NCI-H2029 (cell line): ENCODE results near the gene NDUFB10.
A peak's percentile ranks its signal among the peaks of the same experiment; 100 is the strongest.
"Not testable (repeated sequence)": the region's sequence is repeated elsewhere in the genome, so short reads cannot be mapped to it uniquely, and the experiment has no call there.

Experiments used
- DNase-seq: peaks from one replicate; lab custom pipeline; 2025; lab: John Stamatoyannopoulos, UW

The NDUFB10 gene

DNA sequence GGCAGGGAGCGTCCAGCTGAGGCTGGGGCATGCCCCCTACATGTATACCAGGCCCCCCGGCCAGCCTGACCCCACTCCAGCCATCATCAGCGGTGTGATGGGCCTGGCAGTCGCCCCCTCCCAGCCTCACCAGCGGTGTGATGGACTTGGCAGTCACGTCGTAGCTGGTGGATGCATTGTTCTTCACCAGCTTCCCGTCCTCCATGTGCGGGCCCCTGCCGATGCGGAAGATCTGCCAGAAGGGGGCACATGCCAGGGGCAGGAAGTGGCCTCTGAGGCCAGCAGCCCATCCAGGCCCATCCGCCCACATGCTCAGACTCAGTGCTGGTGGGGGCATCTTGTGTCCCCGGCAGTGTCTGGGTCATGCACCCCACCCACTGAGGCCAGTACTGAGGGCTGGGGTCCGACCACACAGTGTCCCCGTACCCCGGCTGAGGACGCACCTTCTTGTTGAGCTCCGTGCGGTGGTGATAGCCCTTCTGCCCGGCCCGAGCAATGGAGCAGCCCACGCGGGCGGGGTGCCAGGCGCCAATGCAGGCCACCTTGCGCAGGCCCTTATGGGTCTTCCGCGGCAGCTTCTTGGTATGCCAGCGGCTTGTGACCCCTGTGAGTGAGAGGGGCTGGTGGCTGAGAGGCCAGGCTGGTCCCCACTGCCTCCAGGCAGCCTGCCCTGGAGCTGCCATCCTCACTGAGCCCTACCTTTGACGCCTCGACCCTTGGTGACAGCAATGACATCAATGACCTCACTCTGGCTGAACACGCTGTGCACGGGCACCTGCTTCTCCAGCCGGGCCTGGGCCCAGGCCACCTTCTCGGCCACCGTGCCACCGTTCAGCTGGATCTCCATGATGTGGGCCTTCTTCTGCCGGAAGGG, 12.6 kb upstream of the NDUFB10 start:
- DNase-seq: no peak

DNA sequence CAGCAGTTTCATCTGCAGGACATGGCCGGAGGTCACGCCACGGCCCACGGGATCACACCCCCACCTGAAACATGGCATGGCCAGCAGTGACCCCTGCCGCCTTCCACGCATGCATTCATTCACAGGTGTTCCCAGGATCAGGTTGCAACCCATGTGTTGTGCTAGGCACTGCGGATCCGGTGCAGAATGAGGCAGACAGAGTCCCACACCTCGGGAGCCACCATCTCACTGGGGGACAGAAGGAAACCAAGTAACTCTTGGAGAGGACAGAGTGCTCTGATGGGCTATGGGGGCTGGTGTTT, 12.0 kb upstream of the NDUFB10 start:
- DNase-seq: no peak

DNA sequence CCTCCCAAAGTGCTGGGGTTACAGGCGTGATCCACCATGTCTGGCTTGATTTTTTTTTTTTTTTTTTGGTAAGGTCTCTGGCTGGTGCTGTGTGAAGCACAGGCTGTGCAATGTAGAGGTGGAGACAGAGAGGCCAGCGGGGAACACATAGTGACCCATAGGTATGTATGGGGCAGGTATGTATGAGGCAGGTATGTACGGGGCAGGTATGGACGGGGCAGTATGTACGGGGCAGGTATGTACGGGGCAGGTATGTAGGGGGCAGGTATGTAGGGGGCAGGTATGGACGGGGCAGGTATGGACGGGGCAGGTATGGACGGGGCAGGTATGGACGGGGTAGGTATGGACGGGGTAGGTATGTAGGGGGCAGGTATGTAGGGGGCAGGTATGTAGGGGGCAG, 9.8 kb upstream of the NDUFB10 start:
- DNase-seq: no peak

DNA sequence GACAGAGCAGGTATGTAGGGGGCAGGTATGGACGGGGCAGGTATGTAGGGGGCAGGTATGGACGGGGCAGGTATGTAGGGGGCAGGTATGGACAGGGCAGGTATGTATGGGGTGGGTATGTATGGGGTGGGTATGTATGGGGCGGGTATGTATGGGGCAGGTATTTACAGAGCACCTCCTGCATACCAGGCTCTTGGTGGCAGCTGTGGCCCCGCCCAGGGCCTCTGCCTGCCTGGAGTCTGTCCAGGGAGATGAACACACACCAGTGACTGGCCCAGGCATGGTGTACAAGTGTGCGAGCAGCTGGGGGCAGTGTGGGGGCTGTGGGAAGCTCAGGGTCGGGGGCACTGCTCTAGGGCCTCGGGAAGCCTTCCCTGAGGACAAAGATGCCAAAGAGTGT, 9.3 kb upstream of the NDUFB10 start:
- DNase-seq: no peak

DNA sequence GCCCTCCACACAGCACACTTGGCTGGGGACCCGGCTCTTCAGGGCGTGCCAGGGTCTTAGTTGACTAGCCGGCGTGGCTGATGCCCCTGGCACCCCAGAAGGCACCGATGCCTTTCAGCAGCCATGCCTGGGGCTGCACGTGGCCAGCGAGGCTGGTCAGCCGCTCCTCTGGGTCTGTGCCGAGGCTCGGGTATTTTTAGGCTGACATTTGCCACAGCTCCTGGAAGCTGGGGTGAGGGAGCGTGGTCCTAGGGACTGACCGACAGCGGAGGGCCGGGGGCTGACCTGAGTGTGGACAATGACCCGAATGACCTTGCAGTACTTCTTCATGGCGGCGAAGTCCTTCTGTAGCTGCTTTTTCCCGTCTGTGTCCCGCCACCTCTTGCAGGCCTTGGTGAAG, 8.8 kb upstream of the NDUFB10 start:
- no peak for DNase-seq

DNA sequence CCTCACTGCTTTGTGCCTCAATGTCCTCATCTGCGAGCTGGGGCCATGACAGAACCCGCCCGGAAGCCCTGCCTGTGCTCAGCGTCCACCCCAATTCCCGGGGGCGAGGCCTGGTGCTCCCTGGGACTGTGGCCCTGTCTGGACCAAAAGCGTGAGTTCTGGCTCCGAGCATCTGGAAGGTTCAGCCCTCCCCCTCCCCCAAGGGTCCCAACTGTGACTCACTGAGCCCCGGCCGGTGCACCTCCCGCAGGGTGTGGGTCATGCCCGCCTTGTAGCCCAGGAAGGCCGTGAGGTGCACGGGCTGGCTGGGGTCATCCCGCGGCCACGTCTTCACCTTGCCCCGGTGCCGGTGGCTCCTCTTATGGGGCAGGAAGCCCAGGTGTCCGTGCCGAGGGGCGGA, 5.6 kb upstream of the NDUFB10 start:
- DNase-seq: no peak

DNA sequence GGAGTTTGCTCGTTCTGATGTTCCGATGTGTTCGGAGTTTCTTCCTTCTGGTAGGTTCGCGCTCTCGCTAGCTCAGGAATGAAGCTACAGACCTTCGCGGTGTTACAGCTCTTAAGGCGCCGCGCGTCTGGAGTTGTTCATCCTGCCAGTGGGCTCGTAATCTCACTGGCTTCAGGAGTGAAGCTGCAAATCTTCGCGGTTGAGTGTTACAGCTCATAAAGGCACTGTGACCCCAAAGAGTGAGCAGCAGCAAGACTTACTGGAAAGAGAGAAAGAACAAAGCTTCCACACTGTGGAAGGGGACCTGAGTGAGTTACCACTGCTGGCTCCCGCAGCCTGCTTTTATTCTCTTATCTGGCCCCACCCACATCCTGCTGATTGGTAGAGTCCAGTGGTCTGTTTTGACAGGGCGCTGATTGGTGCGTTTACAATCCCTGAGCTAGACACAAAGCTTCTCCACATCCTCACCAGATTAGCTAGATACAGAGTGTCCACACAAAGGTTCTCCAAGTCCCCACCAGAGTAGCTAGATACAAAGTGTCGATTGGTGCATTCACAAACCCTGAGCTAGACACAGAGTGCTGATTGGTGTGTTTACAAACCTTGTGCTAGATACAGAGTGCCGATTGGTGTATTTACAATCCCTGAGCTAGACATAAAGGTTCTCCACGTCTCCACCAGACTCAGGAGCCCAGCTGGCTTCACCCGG, 1.8 kb upstream of the NDUFB10 start:
- not testable (repeated sequence) for DNase-seq

DNA sequence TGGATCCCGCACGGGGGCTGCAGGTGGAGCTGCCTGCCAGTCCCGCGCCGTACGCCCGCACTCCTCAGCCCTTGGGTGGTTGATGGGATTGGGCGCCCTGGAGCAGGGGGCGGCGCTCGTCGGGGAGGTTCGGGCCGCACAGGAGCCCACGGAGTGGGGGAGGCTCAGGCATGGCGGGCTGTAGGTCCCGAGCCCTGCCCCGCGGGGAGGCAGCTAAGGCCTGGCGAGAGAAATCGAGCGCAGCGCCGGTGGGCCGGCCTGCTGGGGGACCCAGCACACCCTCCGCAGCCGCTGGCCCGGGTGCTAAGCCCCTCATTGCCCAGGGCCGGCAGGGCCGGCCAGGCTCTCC, 1.2 kb upstream of the NDUFB10 start:
- DNase-seq: not testable (repeated sequence)

DNA sequence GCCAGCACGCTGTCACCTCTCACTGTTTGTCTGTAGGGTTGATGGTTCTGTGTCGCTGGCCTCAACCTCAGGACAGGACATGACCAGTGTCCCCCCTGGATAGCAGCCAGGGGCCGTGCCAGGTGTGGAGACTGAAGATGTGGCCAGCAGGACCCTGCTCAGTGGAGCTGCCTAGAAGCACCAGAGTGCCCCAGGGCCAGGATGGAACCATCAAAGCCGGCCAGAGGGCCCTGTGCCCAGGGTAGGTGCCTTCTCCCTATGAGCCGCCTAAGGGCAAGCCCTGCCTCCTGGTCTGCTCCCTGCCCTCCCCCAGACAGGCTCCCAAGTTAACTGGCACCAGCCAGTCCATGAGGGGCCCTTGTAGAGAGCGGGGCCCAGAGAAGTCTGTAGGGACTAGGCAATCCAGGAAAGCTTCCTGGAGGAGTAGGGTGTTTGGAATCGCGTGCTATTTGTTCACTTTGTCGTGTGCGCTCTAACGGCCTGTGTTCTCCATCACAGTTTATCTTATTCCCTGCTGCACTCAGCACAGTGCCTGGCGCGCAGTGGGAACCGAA, 546 bp upstream of the NDUFB10 start:
- no peak for DNase-seq

DNA sequence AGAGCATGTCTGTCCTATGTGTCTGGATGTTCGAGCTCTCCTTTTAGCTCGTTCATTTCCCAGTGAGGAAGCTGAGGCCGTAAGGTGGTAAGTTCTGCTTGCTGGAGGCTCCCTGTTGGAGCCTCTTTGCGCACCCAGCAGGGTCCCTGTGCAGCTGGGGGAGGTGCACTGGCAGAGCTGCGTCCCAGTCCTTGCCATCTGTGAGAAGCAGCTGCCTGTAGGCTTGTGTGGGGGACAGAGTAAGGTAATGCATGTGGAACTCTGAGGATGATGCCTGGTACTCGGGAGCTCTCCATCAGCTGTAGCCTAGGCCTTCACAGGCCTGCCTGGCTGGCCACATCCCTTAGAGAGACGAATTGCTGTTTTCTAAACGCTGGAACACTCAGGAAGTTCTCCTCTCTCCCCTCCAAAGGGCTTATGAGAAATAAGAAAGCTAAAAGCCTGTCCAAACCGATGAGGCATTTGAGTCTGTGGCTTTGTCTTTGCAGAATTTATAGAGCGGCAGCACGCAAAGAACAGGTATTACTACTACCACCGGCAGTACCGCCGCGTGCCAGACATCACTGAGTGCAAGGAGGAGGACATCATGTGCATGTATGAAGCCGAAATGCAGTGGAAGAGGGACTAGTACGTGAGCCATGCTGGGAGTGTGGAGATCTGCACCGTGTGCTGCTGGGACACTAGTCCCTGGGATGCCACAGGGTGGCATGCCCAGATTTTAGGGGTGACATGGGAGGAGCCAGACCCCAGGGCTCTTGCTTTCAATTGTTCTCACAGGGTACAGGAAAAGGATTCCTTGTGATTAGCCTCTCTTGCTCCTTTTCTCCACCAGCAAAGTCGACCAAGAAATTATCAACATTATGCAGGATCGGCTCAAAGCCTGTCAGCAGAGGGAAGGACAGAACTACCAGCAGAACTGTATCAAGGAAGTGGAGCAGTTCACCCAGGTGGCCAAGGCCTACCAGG, 1.6 kb downstream of the NDUFB10 start:
- DNase-seq: no peak

DNA sequence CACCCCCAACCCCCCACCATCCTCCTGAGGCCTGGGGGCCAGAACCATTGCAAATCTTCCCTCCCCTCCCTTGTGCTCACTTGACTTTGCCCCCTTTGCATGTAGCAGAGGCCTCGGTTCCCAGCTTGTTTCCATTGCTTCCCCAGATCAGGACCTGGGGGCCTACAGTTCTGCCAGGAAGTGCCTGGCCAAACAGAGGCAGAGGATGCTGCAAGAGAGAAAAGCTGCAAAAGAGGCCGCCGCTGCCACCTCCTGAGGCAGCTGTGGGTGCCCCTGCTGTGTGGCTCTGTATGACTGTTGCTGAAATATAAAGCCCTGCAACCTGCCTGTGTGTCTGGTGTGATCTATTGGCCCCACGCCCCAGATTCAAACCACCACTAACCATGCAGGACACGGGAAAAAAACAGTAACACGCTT, 2.3 kb downstream of the NDUFB10 start:
- no peak for DNase-seq

DNA sequence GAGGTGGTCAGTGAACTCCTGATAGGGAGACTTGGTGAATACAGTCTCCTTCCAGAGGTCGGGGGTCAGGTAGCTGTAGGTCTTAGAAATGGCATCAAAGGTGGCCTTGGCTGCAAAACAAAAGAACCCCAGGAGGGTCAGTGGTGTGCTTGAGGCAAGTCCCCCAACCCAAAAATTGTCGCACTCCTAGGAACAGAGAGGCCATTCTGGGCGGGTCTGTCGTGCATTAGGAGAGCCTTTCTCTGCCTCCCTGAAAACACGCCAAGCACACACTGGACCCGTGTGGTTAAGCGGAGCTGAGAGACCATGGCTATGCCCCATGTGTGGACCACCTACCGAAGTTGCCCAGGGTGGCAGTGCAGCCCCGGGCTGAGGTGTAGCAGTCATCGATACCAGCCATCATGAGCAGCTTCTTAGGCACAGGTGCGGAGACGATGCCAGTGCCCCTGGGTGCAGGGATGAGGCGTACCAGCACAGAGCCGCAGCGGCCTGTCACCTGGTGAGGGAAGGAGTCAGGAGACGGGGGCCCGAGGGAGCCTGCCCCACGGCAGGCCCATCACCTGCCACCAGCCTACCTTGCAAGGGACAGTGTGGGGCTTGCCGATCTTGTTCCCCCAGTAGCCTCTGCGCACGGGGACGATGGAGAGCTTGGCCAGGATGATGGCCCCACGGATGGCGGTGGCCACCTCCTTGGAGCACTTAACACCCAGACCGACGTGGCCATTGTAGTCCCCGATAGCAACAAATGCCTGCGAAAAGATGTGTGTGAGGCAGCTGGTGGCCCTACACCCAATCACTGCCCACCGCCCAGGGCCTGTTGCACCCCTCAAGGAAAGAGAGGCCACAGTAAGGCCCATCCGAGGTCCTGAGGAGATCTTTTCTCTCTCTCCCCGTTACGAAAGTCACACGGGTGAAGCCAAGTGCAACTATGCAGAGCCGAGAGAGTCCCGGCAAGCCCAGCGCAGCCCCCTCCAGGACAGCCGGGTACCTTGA, 3.1 kb downstream of the NDUFB10 start:
- not testable (repeated sequence) for DNase-seq

DNA sequence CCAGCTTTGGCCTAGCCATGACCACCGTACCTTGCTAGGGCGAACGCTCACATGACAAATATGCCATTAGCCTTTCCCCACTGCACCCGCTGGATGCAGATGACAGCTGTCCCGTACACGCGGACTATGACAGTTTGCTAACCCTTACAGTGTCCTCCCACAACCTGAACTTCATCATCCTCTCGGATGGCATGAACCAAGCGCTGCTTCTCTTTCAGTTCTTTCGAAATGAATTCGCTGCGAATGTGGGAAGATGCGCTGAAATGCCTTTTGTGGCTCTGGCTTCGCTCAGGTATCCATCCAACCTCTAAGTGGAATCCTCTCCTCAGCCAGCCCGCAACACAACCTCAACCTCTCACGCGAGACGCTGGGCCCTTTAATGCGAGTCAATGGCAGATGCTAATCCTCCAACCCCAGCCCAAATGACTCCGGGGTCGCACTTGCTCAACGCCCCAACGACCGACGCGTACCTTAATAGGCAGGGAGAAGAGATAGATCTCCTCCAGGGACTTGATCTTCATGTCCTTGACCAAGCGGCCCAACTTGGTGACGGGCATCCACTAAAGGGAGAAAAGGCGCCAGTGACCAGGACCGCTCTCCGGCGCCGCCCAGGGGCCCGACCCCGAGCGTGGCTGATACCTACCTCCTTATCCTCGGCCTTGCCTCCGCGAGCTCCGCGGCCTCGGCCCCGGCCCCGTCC, 4.6 kb downstream of the NDUFB10 start:
- no peak for DNase-seq

DNA sequence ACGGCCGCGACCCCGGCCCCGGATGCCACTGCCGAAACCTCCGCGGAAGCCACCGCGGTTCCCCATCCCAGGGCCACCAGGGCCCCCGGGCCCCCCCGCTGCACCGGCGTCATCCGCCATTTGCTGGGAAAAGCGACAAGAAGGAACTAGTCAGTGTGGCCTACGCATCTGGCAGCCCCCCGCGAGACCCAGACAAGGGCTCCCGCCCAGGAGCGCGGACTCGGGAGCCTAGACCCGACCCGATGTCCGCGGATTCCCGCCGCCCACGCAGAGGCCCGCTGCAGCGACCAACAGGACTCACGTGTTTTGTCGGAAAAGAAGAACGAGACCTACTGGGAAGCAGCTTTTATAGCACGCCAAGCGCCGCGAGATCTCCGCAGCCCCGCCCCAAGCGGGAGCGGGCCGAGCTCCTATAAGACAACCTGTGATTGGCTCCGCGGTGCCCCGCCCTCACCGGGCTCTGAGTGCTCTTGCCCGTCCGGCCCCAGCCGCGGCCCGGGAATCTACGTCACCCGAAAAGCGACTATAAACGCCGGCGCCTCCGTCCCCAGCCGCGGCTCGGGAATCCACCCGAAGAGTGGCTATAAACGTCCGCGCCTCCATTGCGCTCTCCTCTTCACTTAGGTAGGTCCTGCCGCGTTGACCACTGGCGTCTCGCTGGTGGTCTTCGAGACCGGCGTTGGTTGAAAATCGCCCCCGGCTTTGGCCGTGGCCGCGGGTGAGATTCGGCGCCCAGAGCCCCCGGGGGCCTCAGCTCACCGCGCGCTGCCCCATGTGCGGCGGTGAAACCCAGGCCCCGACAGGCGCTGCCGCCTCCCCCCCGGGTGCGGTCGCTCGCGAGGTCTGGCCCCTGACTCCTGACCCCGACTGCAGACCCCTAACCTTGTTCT, 5.4 kb downstream of the NDUFB10 start, which contains the start of gene RPS2:
TSS of gene RPS2 (minus strand) at position 321 of the 890 bp plus-strand sequence. CDS start at position 120, 201 bp downstream.
- DNase-seq: peak; percentile 97

DNA sequence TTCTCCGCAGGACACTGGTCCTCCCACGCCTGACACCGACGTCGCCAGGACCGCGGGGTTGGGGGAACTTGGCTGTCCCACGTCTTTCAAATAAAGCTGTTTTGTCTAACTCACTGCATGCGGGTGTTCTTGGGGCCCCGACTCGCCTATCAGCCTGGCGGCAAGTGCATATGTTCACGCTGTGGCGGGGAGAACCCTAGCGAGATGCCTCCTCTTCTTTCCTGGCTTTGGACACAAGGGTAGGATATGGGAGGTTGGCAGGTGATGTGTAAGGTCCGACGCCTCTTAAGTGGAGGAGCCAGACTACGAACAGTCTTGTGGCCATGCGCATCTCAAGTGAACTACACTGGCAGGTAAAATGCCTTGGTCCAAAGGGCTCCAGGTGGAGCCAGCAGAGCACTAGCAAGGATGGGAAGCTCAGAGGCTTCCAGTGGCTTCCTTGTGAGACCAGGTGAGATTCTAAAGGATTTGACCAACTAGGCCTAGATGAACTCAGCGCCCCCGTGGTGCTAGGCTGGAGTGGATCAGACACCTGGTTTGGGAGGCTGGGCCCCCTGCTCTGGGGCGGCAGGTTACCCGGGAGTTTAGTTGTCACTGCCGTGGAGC, 6.2 kb downstream of the NDUFB10 start:
- DNase-seq: no peak

DNA sequence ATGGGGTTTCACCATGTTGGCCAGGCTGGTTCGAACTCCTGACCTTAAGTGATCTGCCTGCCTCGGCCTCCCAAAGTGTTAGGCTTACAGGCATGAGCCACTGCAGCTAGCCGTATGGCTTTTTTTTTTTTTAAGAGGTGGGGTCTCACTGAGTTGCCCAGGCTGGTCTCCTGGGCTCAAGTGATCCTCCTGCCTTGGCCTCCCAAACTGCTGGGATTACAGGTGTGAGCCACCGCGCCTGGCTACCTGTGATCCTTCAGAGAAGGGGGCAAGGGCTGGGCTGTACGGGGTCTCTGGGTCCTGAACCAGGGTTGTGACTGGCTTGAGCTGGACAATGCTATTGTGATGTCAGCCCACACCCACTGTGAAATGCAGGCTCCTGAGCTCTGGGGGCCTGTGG, 7.1 kb downstream of the NDUFB10 start, which contains the start of gene RNF151:
TSS of gene RNF151 (plus strand) at position 397 of the 400 bp plus-strand sequence. CDS start 26 bp downstream, outside the sequence.
- no peak for DNase-seq

DNA sequence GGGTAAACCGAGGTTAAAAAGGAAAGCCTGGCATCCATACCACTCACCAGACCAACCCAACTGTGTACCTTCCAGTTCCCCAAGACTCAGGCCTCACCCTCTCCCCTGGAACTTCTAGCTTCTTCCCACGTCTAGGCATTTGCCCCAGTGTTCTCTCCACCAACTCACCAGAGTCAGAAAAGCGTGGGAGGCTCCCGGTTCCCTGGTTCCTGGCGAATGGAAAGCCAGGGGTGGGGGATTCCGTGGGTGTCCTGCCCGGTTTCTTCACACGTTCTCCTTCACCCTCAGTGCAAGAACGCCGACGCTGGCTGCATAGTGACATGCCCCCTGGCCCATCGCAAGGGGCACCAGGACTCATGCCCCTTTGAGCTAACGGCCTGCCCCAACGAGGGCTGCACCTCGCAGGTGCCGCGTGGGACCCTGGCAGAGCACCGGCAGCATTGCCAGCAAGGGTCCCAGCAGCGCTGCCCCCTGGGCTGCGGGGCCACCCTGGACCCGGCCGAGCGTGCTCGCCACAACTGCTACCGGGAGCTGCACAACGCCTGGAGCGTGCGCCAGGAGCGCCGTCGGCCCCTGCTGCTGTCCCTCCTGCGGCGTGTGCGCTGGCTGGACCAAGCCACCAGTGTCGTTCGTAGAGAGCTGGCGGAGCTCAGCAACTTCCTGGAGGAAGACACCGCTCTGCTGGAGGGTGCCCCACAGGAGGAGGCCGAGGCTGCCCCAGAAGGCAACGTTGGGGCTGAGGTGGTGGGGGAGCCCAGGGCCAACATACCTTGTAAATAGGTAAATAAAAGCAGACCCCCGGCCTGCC, 9.0 kb downstream of the NDUFB10 start:
- DNase-seq: no peak
